Stimulated activated CD8-positive, alpha-beta memory T cell treated with anti-CD3 and anti-CD28 coated beads, Interleukin-7, amount 100 ng/mL, for 24 hours (primary cell): Measurements from ENCODE around the gene TSPAN11.
"Not testable (repeated sequence)": the region's sequence is repeated elsewhere in the genome, so short reads cannot be mapped to it uniquely, and the experiment has no call there.

Experiments
- DNase-seq: peaks from one replicate; pipeline ENCODE4 v3.0.0-alpha.2; 2020; ENCODE audit warnings: low read depth

Gene TSPAN11

GRCh38 chr12:30926243-30927221 is at the start of gene TSPAN11:
Gene TSPAN11 (plus strand): TSS chr12:30926748. CDS start chr12:30953992, 27,244 bp downstream.
- no peak for DNase-seq

DNA sequence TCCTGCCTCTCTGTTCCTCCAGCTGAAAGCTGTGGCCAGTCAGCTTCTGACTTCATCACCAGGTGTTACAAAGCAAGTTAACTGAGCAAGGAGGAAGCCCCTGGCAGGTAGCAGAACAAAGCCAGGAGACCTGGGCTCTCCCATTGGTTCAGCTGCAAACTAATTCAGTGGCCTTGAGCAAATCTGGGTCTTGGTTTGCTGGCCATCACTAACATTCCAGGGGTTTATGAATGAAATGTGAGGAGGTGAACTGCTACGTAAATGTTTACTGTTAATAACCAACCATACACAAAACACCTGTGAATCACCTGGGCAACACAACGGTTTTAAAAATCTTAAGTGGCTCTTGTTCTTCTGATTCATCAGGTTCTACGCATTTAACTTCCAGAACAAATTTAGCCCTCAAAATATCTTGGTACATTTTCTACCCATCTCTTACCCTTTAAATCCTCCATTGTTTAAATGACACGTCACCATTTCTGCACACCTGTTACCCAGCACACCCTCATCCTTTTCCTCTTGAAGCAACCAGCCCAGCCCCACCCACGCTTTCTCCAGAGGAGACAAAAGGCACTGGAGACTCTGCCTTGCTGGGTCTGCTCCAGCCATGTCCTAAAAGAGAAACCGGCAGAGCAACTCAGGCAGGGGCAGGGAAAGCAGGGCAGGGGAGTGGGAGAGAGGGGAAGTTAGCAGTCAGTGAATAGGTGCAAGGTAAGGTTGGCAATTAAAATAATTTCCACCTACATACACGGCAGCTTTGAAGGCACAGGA is 49.3 kb upstream of the TSPAN11 start:
- no peak for DNase-seq

DNA sequence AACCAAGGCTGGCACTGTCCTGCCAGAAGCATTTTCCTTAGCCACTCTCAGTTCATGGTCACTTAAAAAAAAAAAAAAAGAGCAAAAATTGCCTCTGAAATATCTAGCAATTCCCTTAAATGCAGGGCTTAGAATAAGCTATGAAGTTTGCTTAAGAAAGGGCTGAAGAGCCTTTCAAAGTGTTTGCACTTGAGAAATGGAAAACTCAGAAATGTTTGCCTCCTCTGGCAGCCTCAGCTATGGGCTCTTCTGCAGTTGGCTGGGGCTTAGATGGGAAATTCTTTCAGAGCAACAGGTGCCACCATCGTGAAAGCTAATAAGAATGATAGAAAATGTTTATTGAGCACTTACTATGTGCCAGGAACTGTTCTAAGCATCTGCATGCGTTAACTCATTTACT is 48.5 kb upstream of the TSPAN11 start:
- no peak for DNase-seq

DNA sequence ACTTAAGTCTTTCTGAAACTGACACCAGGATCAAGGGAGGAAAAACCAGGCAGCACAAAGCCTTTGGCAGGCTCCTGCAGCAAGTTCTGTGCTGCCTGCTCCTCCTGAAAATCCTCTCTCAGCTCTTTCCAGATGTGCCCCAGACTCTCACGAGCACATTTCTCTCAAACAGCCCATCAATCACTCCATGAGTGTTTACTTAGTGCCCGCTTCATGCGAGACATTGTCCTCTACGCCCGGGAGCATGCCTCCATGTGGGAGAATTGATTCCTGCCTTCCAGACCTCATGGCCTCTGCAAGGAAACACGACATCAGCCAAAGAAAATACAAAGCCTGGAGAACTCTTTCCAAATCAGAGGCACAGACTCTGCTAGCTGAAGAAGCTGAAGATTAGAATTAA is 46.5 kb upstream of the TSPAN11 start:
- no peak for DNase-seq

- DNase-seq: no peak
These were observed 45.7 kb upstream of the TSPAN11 start for GRCh38 chr12:30880813-30881212.

- no peak for DNase-seq
These were observed 43.8 kb upstream of the TSPAN11 start for GRCh38 chr12:30882706-30883105.

DNA sequence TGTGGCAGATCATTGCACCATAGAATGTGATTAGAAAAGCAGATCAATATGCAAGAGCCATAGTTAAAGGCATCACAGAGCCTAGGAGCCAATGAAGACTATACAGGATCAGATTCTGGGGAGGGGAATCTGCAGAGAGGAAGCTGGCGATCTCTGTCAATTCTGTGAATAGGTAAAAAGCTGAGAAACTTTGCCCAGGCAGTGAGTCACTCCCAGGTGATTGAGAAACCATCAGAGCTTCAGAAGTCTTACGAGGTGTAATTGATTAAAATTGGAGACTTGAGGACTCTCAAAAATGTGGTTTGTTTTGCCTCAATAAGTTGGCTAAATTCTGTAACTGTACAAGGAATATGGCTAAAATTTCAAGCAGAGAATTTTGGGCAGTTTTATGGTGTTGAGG is 41.7 kb upstream of the TSPAN11 start:
- no peak for DNase-seq

DNA sequence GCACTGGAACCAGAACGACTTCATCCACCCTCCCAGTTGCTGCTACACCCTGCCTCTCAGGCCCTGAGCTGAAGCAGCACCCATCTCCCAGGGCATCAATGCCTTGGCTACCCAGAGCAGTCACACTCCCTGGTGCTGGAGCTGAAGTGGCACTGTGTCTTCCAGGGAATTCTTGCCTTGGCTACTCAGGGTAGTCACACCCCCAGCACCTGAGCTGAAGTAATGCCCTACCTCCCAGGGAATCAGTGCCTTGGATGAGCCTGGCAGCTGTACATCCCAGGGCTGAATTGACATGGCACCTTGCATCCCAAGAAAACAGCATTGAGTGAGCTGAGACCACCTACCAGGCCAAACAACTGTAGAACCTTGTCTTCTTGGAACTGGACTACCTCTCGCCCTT is 41.2 kb upstream of the TSPAN11 start:
- DNase-seq: no peak

GRCh38 chr12:30887226-30887625 is 39.3 kb upstream of the TSPAN11 start:
- DNase-seq: no peak

- DNase-seq: no peak
These were observed 38.3 kb upstream of the TSPAN11 start for GRCh38 chr12:30888241-30888640.

GRCh38 chr12:30894531-30894930 is 32.0 kb upstream of the TSPAN11 start:
- not testable (repeated sequence) for DNase-seq

GRCh38 chr12:30896461-30896860 is 30.1 kb upstream of the TSPAN11 start:
- no peak for DNase-seq

GRCh38 chr12:30898846-30899245 is 27.7 kb upstream of the TSPAN11 start:
- DNase-seq: no peak

DNA sequence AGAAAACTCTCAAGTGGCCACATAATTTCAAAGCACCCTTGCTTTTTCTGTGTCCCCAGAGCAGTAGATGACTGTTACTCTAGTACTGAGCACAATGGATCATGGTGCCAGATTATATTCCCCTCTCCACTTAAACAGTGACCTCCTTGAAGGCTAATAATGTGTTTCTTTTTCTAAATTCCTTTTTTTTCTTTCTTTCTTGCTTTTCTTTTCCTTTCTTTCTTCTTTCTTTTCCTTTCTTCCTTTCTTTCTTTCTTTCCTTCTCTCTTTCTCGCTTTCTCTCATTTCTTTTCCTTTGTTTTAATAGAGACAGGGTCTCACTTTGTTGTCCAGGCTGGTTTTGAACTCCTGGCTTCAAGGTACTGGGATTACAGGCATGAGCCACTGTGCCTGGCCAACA is 26.2 kb upstream of the TSPAN11 start:
- no peak for DNase-seq

GRCh38 chr12:30902001-30902400 is 24.5 kb upstream of the TSPAN11 start:
- DNase-seq: no peak

DNA sequence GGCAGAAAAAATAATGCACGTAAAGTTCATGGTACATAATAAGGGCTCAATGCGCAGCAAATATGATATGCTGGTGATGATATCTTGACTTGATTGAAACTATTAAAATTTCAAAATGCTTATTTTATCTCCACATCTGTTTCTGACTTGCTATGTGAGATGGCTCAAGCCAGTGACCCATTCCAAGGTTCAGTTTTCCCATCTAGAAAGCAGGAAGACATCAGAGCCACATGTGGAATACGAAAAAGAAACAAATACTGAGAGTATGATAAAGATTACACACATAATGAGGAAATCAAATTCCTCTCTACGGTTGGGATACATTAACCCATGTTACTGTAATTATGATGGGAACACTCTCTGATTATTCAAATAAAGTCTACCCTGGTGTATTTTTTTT is 24.0 kb upstream of the TSPAN11 start:
- no peak for DNase-seq

DNA sequence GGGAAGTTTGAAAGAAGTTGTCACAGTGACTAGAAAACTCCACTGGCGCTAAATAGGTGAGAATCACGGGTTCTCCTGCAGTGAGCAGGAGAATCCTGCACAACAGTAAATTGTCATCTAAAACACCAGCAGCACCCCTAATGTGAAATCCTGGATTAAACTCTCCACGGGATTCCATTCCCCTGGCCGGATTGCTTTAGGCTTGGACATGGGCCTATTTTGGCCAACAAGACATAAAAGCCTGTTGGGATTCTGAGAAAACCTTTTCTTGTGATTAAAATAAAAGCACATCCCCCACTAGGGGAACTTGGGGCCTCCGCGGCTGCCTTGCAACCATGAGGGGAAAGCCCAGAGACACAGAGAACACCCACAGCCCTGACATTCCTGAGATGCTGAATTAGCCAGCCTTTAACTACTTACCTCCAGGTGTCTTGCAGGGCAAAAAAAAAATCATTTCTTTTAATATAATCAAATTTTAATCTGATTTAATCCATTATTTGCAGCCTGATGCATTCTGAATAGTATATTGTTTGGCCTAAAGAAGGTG is 21.0 kb upstream of the TSPAN11 start:
- no peak for DNase-seq

DNA sequence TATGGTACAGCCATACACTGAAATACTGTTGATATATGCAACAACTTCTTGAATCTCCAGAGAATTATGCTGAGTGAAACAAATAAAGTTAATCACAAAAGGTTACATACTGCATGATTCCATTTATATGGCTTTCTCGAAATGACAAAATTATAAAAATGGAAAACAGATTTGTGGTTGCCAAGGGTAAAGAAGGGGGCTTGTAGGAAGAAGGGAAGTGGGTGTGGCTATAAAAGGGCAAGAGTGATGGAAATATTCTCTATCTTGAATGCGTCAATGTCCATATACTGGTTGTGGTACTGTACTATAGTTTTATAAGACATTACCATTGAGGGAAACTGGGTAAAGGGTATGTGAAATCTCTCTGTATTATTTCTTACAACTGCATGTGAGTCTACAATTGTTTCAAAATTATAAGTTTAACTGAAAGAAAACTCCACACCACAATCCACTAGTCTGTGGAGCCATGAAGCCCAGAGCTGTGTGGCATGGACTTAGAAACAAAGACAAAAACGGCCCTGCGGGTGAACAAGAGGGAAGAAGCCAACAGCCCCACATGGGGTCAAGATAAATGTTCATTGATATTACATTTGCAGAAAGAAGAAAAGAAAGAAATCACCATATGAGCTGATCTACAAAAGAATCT is 18.3 kb upstream of the TSPAN11 start:
- no peak for DNase-seq

DNA sequence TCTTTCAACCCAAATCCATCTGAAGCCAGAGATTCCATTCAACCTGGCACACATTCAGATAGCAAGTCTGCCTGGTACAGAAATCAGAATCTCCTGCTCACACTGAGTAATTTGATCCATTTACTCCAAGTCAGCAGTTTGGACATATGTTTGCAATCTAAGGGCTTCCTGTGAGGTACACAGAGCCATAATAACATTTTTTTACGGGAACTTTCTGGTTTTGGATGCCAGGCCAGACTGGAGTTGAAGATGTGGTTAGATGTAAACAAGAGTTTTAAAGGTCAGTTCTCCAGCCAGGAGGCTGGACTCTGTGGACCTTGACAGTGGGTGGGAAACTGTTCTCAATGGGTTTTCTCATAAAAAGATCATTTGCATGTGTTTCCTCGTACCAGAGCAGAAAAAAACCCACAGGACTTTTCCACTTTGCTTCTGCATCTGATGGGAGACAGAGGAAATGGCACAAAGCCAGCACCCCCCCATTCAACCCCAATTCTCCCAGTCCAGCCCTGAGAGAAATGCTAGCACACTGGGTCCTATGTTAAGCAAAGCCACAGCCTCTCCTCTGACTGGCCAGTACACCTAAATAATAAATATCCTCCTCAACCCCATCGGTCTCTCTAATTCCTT is 17.7 kb upstream of the TSPAN11 start:
- DNase-seq: no peak

GRCh38 chr12:30909349-30910037 is 17.1 kb upstream of the TSPAN11 start:
- no peak for DNase-seq

- DNase-seq: no peak
These were observed 16.6 kb upstream of the TSPAN11 start for GRCh38 chr12:30910038-30910350.
